A673 (cell line): Measurements from ENCODE around the gene HMGN1.

ENCODE experiments used
- EZH2 ChIP-seq: fragments of 200-600 bp; sonication (generic); IDR thresholded peaks from 2 replicates; pipeline ENCODE4 v1.6.1; 2017; ENCODE audit warnings: borderline replicate concordance, low read depth, mild to moderate bottlenecking, mixed read lengths, antibody characterized with exemption, low read length; ENCODE audit not compliant: poor library complexity, severe bottlenecking
- TF ChIP-seq, protein P1 (sequence below): fragments of 300-800, 200-600 bp; sonication (generic); conservative IDR thresholded peaks from 2 replicates; pipeline ENCODE4 v1.5.1; 2017; ENCODE audit warnings: low read depth, mild to moderate bottlenecking, antibody characterized with exemption, low read length, moderate library complexity, mixed read lengths

- TF ChIP-seq, protein P1, sequence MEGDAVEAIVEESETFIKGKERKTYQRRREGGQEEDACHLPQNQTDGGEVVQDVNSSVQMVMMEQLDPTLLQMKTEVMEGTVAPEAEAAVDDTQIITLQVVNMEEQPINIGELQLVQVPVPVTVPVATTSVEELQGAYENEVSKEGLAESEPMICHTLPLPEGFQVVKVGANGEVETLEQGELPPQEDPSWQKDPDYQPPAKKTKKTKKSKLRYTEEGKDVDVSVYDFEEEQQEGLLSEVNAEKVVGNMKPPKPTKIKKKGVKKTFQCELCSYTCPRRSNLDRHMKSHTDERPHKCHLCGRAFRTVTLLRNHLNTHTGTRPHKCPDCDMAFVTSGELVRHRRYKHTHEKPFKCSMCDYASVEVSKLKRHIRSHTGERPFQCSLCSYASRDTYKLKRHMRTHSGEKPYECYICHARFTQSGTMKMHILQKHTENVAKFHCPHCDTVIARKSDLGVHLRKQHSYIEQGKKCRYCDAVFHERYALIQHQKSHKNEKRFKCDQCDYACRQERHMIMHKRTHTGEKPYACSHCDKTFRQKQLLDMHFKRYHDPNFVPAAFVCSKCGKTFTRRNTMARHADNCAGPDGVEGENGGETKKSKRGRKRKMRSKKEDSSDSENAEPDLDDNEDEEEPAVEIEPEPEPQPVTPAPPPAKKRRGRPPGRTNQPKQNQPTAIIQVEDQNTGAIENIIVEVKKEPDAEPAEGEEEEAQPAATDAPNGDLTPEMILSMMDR: no peak
- TF ChIP-seq EZH2: no peak
Measured at GRCh38 chr21:39387461-39388037, 38.7 kb upstream of the HMGN1 start.
